Measurements from ENCODE around the gene SIPA1L3.
A peak's percentile ranks its signal among the peaks of the same experiment; 100 is the strongest.

Gene SIPA1L3

DNA sequence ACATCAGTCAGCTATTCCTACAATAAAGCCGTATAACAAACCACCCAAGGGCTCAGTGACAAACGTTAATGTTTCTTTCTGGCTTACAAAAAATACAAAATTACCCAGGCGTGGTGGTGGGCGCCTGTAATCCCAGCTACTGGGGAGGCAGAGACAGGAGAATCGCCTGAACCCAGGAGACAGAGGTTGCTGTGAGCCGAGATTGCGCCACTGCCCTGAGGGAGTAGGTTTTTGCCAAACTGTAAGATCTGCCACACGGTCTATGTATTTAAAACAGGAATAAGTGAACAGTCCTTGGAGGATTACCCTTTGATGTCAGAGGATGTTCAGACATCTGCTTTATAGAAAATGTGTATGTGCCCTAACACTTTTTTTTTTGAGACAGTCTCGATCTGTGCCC is 211.2 kb downstream of the SIPA1L3 start:
- DNase-seq: no peak

DNA sequence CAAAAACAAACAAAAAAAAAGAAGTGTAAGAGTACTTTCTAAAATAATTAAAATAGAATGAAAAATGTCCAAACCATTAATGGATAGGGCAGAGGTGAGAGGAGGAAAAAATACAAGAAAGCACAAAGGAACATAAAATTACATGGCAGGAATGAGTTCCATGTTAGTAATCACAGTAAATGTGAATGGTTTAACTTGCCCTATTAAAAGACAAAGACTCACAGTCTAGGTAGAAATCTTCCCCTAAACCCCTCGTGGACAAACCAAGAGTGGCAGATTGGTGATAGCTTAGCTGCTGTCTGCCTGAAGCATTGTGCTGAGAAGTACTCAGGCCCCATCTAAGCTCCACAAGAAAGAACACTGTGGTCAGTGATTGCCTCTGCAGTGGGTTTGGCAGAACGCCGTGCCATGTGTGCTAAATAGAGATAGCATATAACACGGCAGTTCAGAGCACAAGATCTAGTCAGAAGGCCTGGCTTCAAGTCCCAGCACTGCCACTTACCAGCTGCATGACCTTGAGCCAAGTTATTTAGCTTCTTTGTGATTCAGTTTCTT is 213.5 kb downstream of the SIPA1L3 start:
- DNase-seq: no peak

DNA sequence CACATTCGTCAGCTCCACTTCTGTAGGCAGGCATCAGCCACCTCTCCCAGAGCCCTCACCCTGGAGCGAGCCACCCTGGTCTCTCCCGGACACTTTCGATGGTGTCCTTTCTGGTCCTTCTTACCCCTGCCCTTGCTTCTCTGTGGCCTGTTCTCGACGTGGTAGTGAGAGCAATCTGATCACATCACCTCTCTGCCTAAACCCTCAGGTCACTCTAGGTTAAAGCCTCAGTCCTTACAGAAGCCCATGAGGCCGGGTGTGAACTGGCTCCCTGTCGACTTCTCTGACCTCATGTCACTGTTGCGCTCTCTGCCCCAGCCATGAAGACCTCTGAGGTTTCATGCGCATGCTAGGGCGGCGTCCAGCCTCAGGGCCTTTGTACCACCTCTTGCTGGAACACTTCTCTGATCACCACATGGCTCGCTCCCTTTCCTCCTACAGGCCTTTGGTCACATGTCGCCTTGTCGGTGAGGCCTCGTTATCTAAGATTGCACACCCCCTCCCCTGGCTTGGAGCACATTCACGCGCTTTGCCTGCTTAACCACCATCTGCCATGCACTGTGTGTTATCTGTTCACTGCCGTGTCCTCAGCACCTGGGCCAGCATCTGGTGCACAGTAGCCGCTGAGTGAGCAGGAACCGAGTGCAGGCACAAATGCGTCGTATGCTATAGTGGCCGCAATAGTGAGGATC is 215.5 kb downstream of the SIPA1L3 start:
- no peak for DNase-seq

DNA sequence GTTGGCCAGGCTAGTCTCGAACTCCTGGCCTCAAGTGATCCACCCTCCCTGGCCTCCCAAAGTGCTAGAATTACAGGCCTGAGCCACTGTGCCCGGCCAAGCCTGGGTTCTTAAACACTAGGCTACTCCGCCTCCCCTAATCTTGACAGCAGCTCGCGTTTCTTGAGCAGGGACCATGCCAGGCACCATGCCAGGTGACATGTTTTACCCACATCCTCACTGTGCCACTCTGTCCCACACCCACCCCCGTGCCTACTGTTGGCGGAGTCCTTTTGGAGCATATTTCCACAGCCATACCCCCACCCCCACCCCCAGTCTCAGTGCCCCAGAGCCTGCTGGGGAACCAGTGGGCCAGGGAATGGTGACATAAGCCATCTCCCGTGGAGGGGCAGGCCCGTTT is 218.2 kb downstream of the SIPA1L3 start:
- no peak for DNase-seq

DNA sequence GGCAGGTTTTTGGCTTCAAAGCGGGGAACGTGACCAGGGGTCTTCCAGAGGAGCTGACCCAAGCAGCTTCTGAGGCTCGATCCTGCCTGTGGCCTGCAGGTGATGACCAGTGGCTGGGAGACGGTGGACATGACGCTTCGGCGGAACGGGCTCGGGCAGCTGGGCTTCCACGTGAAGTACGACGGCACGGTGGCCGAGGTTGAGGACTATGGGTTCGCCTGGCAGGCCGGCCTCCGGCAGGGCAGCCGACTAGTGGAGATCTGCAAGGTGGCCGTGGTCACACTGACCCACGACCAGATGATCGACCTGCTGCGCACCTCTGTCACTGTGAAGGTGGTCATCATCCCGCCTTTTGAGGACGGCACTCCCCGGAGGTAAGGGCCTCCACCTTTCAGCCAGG is 223.4 kb downstream of the SIPA1L3 start:
- no peak for DNase-seq

DNA sequence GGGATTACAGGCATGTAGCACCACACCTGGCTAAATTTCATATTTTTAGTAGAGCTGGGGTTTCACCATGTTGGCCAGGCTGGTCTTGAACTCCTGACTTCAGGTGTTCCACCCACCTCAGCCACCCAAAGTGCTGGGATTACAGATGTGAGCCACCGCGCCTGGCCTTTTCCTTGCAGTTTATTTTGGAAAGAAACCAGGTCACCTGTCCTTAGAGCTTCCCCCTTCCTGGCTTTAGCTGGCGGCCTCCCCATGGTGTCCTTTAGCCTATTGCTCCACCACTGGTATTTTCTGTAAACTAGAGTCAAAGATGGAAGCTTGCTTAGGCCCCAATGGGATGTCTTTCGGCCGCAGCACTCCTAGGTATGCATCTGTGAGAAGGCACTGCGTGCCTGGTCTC is 225.8 kb downstream of the SIPA1L3 start:
- no peak for DNase-seq

DNA sequence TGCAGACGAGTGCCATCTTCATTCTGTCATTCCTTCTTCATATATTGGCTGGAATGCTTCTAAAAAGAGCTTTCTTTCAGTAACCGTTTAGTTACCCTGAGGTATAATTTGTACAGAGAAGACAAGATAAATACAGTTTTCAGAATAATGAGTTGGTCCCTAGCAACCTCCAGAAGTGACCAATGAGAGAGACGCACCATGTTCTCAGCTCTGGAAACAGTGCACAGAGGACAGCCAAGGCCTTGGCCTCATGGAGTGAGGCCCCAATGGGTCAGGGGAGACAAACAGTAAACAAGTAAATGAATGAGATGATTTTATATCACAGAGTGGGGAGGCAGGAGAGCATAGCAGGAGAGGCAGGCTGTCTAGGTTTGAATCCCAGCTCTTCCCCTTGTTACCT is 226.3 kb downstream of the SIPA1L3 start:
- no peak for DNase-seq

DNA sequence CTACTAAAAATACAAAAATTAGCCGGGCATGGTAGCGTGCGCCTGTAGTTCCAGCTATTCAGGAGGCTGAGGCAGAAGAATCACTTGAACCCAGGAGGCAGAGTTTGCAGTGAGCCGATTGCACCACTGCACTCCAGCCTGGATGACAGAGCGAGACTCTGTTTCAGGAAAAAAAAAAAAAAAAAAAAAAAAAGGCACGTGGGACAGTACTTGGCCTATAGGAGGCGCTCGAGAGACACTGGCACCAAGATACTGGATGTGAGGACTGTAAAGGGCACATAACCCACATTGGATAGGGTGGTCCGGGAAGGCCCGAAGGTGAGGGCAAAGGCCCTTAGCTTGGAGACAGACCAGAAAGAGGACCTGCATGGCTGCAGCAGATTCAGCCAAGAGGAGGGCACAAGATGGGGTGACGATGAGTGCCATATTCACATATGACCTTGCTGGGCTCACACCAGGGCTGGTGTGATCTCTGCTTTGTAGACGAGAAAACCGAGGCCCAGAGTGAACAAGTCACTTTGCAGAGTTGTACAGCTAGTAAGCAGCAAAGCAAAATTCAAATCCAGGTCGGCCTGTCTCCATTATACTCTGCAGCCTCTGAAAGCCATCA is 227.6 kb downstream of the SIPA1L3 start:
- DNase-seq: peak; percentile 42

DNA sequence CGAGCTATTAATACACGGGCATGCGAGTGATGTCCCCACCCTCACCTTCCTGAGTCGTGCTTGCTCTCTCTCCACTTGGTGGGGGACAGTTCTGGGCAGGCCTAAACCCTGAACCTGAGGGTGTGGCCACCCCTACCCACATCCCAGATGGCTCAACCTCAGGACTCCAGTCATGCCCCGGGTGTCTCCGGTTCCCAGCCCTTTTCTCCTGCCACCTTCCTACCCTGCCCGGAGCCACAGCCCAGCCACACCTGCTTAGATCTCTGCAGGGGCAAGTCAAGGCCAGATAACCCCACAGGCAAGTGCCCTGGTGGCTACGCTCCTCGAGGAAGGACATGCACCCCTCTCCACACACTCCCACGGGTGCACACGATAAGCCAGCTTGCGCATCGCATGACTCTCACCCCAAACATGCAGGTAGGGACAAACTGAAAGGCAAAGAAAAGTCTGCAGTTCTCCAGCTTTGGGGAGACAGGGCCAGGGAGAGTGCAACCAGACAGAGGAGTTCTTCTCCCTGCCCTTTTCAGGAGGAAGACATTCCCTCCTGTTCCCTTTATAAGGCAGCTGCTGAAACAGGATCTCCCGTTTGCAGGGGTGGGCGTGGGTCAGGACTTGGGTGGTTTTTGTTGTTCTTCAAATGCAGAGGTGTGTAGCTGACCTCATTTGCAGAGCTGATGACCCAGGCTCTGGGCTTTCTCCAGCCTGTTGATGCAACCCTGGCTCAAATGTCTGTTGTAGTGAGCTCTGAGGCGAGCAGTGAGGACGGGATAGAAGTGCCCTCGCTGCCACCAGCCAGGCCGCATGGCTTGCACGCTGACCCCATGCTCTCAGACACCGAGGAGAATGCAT is 228.4 kb downstream of the SIPA1L3 start:
- no peak for DNase-seq

DNA sequence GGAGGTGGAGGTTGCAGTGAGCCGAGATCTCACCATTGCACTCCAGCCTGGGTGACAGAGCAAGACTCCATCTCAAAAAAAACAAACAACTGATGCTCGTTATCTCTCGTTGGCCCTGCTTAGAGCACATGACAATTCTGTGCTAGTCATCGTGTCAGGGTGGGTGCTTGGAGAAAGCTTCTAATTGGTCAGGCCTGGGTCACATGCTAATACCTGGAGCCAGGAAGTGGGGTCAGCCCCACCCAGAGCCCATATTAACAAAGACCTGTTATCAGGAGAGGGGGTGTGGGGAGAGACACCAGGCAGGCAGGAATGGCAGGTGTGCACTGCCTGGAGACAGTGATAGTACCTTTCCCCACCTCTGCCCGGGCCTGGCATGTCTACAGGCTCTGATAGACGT is 232.1 kb downstream of the SIPA1L3 start:
- DNase-seq: no peak

DNA sequence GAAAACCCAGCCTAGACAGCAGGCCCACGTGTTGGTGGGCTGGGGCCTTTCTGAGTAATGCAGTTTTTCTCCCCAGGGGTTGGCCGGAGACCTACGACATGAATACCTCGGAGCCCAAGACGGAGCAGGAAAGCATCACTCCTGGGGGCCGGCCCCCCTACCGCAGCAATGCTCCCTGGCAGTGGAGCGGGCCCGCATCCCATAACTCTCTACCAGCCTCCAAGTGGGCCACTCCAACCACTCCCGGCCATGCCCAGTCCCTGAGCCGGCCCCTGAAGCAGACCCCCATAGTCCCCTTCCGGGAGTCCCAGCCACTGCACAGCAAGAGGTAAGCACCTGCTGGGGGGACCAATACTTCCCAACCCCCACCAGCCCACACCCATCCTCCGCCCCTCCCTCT is 234.1 kb downstream of the SIPA1L3 start:
- DNase-seq: no peak

DNA sequence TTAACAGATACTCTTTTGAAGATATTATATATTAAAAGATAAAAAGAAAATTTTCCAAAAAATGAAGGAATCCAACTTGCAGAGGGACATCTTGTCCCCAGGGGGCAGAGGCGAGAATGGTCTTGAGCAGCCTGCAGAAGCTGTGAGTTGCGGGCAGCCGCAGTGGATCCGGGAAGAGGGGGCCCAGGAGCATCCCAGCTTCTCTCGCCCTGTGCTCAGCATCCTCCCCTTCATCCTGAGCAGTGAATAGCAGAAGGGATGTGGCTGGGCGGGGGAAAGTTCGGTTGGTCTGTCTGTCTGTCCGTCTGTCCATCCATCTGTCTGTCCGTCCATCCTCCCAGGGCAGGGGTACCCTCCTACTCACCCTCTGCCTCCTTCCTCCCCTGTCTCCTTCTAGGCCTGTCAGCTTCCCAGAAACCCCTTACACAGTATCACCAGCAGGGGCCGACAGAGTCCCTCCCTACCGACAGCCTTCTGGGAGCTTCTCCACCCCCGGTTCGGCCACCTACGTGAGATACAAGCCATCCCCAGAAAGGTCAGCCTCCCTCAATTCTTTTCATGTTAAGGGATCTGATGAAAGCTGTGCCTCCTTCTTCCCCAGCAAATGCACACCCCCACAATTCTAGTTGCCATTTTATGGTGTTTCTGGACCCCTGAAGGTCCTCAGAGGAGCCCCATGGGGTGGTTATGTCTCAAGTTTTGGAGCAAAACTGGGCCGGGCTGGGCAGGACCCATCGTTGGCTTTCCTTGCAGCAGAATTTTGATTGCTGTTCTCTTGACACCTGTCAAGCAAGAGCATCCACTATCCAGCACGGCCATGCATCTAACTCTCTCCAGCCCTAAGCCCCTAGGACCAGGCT is 235.4 kb downstream of the SIPA1L3 start:
- peak; percentile 63 for DNase-seq

DNA sequence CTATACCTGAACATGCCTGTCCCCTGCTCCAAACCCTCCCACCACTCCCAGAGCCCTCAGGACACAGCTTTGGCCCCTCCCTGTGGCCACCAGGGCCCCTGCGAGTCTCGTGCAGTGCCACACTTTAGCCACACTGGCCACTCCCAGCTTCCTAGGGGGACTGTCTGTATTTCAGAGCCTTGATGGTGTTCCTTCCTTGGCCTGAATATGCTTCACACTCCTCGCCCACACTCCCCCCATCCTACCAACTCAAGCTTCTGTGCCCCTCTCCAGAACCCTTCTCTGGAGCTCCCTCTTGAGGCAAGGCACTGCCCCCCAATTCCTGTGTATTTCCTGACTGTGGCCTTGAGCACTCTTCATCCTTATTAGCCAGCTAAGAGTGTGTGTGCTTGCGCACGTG is 236.8 kb downstream of the SIPA1L3 start:
- no peak for DNase-seq

DNA sequence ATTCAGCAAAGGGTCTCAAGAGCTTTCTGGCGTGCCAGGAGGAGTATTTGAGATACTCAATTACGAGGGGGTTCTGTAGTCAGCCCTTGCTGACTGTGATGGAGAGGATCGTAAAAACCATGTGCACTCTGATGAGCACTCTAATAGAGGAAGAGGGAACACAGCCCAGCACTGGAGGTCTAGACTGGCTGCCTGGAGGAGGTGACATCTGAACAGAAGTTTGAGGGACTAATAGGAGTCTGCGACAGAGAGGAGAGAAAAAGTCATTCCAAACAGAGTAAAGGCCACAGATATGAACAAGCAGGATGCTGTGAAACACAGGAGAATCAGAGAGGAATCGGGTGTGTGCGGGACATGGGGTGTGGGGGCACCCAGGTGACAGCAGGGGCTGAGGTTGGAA is 237.7 kb downstream of the SIPA1L3 start:
- DNase-seq: no peak

DNA sequence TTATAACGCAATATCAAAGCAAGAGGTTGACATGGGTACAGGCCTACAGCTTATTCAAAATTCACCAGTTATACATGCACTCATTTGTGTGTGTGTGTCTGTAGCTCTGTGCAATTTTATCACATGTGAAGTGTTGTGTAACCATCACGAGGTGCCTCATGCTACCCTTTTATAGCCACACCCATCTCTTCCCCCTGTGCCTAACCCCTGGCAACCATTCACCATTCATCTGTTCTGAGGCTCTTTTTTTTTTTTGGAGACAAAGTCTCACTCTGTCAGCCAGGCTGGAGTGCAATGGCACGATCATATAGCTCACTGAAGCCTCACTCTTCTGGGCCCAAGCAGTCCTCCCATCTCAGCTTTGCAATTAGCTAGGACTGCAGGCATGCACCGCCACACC is 238.6 kb downstream of the SIPA1L3 start:
- DNase-seq: no peak

DNA sequence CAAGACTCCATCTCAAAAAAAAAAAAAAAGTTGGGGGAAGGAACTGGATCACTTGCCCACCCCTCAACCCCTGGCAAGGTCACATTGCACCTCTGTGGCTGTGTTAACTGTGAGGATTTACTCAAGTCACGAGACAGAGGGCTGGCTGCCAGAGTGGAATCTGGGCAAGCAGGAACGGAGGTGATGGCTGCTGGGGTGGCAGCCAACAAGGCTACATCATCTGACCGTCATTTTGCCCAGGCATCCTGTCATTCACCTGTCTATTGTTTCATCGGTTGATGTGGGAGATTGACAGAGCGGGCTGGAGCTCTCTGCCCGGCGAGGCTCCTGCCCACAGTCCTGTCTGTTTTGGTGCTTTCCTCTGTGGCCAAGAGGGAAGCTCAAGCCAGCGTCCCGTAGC is 241.3 kb downstream of the SIPA1L3 start:
- DNase-seq: no peak

DNA sequence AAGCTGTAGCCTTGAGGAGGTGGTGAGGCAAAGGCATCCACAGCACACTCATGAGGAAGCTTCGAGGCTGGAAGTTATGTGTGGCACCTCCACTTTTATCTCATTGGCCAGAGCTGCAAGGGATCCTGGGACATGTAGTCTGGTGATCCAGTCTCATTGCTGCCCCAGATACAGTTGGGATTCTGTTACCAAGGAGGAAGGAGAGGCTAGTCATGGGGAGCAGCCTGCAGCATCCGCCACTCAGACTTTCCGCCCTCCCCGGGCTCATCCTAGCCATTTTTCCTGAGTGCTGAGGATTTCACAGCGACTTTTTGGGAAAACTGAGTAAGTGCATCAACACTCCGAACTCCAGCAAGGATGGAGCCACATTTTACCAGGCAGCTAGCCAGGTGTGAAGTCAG is 242.7 kb downstream of the SIPA1L3 start:
- peak; percentile 11 for DNase-seq

DNA sequence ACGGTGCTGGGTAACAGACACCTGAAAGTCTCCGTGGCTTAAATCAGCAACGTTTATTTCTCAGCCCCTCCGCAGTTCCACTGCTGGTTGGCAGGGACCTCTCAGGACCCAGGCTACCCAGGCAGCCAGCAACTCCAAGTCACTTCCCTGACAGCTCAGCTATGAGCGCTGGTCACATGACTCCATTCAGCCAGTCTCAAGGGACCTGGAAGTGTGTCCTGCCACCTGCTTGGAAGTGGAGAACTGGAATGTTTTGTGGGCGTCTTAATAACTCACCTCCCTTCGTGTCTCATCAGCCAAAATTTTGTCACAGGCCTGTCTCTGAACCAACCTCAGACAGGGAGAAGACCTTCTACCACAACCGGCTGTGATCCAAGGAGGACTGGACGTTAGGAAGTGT is 244.2 kb downstream of the SIPA1L3 start:
- no peak for DNase-seq

DNA sequence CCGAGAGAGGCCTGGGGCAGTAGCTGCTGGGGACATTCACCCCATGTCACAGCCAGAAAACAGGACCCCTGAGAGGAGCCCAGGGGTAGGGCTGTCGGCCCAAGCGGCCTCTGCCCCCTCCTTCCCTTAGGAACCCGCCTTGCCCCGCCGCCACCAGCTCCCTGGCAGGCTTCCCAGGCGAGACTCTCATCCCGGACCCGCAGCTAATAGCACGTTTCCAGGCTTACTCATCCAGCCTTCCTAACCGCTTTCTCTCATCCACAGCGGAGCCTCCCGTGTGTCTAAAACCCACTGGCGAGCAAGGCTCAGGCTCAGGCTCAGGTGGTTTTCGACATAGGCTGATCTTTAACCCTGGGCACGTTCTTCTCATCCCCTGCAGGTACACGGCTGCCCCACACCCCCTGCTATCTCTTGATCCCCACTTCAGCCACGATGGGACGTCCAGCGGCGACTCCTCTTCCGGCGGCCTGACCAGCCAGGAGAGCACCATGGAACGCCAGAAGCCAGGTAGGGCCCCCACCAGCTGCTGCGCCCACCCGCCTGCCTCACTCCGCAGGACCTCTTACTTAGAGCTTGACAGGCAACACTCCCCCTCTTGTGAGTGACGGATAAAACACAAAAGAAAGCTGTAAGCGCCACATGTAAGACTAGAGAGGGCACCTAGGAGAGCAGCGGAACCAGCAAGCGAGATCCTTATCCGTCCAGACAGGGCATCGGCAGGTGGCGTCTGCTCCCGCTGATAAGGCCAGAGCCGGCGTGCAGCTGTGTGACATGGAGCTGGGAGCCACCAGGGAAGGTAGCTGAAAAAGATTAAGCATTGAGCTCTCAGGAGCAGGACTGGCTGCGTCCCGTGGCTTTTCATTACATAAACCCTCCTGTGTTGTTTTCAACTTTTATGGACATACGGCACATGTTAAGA is 245.7 kb downstream of the SIPA1L3 start:
- DNase-seq: peak; percentile 36

DNA sequence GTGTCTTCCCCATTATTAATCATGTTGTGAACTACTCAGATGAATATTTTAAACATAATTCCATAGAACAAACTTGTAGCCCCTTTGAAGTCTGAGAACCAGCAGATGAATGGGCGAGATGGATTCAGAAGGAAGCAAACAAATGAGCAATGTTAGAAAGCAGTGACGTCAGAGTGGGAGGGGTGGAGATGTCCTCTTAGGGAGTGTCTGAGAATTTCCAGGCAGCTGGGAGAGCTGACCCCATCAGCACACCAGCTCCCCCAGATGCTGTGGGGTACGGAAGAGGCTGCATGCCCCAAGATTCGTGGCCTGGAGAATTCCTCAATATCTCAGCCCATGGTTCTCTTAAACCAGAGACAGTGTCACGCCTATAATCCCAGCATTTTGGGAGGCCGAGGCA is 248.4 kb downstream of the SIPA1L3 start:
- peak; percentile 36 for DNase-seq

DNA sequence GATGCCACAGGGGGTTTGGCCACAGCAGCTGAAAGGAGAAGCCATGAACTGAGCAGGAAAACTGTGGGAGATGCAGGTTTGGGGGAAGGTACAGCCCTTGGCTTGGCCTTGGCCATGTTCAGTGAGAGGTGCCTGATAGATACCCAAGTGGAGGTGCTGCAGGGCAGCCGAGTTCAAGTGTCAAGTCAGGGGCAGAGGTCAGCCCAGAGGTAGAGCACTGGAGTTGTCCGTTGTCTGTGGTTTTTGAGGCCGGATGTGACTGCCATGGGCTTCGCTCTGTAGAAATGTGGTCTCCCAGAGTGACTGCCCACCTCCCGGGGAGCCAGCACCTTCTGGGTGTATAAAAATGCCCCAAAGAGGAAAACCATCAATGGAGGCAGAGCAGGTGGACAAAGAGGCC is 251.7 kb downstream of the SIPA1L3 start:
- DNase-seq: no peak

Measured in fibroblast of skin of scalp (primary cell).